GM12872 (cell line): ENCODE data around the gene IDS.
"Not testable (repeated sequence)": the region's sequence is repeated elsewhere in the genome, so short reads cannot be mapped to it uniquely, and the experiment has no call there.

Source experiments
- CTCF ChIP-seq: IDR thresholded peaks from 3 replicates; pipeline ENCODE4 v1.5.1; 2011; ENCODE audit warnings: low read depth, mild to moderate bottlenecking, low read length, moderate library complexity; ENCODE audit not compliant: insufficient read depth

IDS gene

GRCh38 chrX:149504915-149505651, at the start of gene IDS:
Gene IDS (minus strand): TSS chrX:149505306. CDS start chrX:149505137, 169 bp downstream.
- no peak for TF ChIP-seq CTCF

- not testable (repeated sequence) for TF ChIP-seq CTCF
Observed at GRCh38 chrX:149549701-149550100, 44.6 kb upstream of the IDS start, which contains the start of gene HSFX3. Gene HSFX3 (minus strand): TSS chrX:149549924. CDS start chrX:149549852, 72 bp downstream.

GRCh38 chrX:149541521-149542047, 36.5 kb upstream of the IDS start:
- no peak for TF ChIP-seq CTCF

GRCh38 chrX:149540621-149541520, 35.8 kb upstream of the IDS start, which contains the start of gene EOLA1:
Gene EOLA1 (plus strand): TSS chrX:149541012. CDS start chrX:149545631, 4,619 bp downstream.
- TF ChIP-seq CTCF = no peak

GRCh38 chrX:149540131-149540620, 35.1 kb upstream of the IDS start:
- no peak for TF ChIP-seq CTCF

- no peak for TF ChIP-seq CTCF
Observed at GRCh38 chrX:149539283-149540130, 34.4 kb upstream of the IDS start.
